NCI-H187 treated with DMSO at 0.1 percent for 48 hours (cell line): ENCODE measurements around the gene CHRM1.

Experiments used
- DNase-seq: peaks from one replicate; lab custom pipeline; 2025; lab: John Stamatoyannopoulos, UW

Gene CHRM1

DNA sequence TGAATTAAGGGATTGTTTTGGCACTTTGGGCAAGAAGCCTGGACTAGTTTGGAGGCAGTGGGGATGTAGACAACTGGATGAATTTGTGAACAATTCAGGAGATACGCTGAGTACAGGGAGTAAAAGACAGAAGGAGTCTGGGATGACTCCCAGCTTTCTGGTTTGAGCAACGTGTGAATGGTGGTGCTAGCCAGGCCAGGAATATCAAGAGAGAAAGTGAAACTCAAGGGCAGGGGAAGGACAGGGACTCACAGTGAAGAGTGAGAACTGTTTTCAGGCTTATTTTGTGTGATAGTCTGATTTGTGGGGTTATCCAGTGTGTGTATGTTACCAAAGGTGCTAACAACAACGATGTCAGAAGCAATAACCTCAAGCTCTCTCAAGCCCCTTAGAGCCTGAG is 15.9 kb downstream of the CHRM1 start:
- DNase-seq = no peak

GRCh38 chr11:62902932-62903331 is 18.2 kb downstream of the CHRM1 start:
- DNase-seq = no peak

DNA sequence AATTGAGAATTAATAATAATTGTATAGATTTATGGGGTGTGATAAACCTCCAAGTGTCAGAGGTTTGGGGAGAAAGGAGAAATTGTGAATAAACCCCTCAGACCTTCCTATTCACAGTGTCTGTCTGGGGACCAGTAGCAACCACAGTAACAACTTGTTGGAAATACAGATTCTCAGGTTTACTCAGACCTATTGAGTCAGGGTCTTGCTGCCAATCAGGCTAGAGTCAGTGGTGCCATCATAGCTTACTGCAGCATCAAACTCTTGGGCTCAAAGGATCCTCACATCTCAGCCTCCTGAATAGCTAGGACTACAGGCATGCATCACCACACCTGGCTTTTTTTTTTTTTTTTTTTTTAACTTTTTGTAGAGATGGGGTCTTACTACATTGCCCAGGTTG is 23.1 kb downstream of the CHRM1 start:
- no peak for DNase-seq

DNA sequence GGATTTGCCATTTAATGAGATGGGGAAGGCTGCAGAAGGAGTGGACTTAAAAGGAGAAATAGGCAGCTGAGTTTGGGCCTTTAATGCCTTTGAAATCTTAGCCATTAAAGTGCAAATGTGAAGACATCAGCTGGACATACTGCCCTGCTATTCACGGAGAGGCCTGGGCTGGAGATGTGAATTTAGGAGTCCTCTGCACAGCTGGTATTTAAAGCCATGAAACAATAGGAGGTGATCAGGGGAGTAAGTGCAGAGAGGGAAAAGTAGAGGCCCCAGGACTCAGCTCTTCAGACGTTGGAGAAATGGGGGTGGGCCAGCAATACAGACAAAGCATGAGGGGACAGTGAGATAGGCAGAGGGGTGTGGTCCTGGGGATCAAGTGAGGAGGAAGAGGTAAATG is 23.9 kb downstream of the CHRM1 start:
- no peak for DNase-seq

- no peak for DNase-seq
These were observed 25.1 kb downstream of the CHRM1 start for GRCh38 chr11:62896049-62896448.

DNA sequence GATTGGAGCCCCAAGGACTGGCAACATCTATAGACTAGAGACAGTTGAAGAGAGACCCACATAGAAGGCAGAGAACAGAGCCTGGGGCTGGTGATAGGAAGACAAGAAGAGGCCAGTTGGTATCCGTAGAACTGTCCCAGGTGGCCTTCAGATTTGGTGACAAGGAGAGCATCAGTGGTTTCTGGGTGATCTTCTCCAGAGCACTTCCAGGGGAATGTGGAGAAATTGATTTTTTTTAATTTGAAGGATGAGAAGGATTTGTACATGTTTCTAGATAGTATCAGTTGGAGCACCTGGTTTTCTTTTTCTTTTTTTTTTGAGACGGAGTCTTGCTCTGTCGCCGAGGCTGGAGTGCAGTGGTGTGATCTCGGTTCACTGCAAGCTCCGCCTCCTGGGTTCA is 25.7 kb downstream of the CHRM1 start:
- no peak for DNase-seq

GRCh38 chr11:62892077-62892922 is 28.9 kb downstream of the CHRM1 start:
- DNase-seq = no peak

- no peak for DNase-seq
These were observed 31.4 kb downstream of the CHRM1 start for GRCh38 chr11:62889484-62890437.

GRCh38 chr11:62889126-62889483 is 32.1 kb downstream of the CHRM1 start:
- no peak for DNase-seq

DNA sequence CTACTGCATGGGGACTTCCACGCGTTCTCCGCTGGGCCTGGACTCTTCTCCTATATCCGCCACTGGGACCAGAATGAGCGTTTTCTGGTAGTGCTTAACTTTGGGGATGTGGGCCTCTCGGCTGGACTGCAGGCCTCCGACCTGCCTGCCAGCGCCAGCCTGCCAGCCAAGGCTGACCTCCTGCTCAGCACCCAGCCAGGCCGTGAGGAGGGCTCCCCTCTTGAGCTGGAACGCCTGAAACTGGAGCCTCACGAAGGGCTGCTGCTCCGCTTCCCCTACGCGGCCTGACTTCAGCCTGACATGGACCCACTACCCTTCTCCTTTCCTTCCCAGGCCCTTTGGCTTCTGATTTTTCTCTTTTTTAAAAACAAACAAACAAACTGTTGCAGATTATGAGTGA is 32.8 kb downstream of the CHRM1 start:
- no peak for DNase-seq

- DNase-seq = no peak
These were observed 35.9 kb downstream of the CHRM1 start for GRCh38 chr11:62885137-62885750.

GRCh38 chr11:62883673-62884072 is 37.5 kb downstream of the CHRM1 start:
- DNase-seq = no peak

DNA sequence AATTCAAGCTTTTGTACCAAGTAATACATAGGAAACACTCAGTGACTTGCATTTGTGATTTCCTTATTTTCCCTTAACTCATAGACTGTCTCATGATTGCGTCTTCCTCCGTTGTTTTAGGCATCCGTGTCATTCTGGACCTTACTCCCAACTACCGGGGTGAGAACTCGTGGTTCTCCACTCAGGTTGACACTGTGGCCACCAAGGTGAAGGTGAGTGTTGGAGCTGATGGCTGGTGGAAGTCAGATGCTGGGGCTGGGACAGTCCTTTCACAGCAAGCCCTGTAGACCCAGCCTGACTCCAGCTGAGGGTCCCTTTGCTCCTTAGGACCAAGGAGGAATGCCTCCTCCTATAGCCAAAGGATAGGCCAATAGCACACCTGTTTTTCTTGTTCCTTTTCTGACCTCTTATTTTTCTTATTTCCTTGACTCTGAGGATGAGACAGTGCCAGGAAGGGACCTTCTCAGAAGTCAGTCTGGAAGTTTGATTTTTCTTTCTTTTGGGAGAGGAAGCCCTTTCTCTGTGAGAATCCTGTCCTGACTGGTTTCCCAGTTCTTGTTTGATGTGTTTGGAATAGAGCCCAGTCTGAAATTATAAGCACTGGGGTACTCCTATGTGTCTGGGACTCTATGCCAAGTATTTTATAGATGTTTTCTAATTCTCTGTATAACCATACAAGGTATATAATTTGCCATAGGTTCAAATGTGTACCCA is 38.2 kb downstream of the CHRM1 start:
- DNase-seq = no peak

GRCh38 chr11:62882431-62882749 is 38.8 kb downstream of the CHRM1 start:
- no peak for DNase-seq

GRCh38 chr11:62881579-62882430 is 39.4 kb downstream of the CHRM1 start:
- DNase-seq = peak; percentile 28

DNA sequence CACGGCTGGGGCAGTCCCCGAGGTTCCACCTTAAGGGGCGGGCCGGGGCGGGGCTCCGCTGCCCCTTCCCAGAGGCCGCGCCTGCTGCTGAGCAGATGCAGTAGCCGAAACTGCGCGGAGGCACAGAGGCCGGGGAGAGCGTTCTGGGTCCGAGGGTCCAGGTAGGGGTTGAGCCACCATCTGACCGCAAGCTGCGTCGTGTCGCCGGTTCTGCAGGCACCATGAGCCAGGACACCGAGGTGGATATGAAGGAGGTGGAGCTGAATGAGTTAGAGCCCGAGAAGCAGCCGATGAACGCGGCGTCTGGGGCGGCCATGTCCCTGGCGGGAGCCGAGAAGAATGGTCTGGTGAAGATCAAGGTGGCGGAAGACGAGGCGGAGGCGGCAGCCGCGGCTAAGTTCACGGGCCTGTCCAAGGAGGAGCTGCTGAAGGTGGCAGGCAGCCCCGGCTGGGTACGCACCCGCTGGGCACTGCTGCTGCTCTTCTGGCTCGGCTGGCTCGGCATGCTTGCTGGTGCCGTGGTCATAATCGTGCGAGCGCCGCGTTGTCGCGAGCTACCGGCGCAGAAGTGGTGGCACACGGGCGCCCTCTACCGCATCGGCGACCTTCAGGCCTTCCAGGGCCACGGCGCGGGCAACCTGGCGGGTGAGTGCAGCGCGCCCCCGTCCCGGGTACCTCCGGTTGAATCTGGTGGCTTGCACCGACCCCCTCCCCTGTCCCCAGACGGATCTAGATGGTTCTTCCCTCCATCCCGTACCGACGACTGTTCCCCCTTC is 40.2 kb downstream of the CHRM1 start, which contains the start of gene SLC3A2:
Gene SLC3A2, plus strand, starts transcription at position 94 of the 776 bp plus-strand sequence. Its CDS starts 128 bp downstream, at position 222.
- no peak for DNase-seq

- no peak for DNase-seq
These were observed 40.8 kb downstream of the CHRM1 start for GRCh38 chr11:62880231-62880802.

GRCh38 chr11:62879235-62879978 is 41.8 kb downstream of the CHRM1 start:
- DNase-seq = no peak

GRCh38 chr11:62876712-62877111 is 44.5 kb downstream of the CHRM1 start:
- DNase-seq = no peak
